Mammary epithelial cell (primary cell): ENCODE measurements around the gene SRGAP2C.
"Not testable (repeated sequence)": the region's sequence is repeated elsewhere in the genome, so short reads cannot be mapped to it uniquely, and the experiment has no call there.

Source experiments
- CTCF ChIP-seq, 2 donors: IDR thresholded peaks in 1 of 2; conservative IDR thresholded peaks in 1 of 2; 2 replicates each; pipeline ENCODE4 v1.5.1; 2011 to 2012; ENCODE audit warnings: inconsistent platforms in 2 of 2, low read length in 2 of 2, mild to moderate bottlenecking in 2 of 2, control low read depth in 1 of 2, low read depth in 1 of 2; ENCODE audit not compliant: insufficient read depth in 1 of 2; ENCODE audit errors: extremely low read depth in 1 of 2
- EZH2 ChIP-seq: IDR thresholded peaks from 2 replicates; pipeline ENCODE4 v1.6.1; 2012; ENCODE audit warnings: low read length, inconsistent platforms, borderline replicate concordance

DNA sequence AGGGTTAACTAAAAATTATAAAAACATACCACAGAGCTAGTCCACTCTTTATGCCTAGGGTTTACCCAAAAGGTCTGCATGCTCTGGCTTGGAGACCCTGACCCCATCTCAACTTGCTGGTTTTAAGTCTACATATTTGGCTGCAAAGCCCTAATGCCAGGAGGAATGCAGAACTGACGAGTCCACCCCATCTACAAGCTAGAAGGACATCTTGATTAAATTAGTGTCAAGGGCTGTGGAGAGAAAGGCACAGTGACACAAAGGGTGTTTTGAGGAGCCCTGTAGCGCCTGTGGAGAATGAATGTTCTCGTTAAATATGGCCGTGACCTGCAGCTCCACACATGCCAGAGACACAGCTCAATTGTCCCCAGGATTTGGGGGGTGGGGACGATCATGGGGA, 162.7 kb downstream of the SRGAP2C start:
- TF ChIP-seq CTCF (conservative IDR thresholded peaks at IDR 0.05 in 1 of 2, IDR thresholded peaks at IDR 0.05 in 1 of 2; ENCODE audit: extremely low read depth in 1 of 2, insufficient read depth in 1 of 2, low read depth in 1 of 2, low read length in 2 of 2); EZH2: not testable (repeated sequence)
